Neuronal stem cell (in vitro differentiated cells): ENCODE measurements around the gene RABGGTB.
"Not testable (repeated sequence)": the region's sequence is repeated elsewhere in the genome, so short reads cannot be mapped to it uniquely, and the experiment has no call there.

Source experiments
- DNase-seq: peaks from one replicate; pipeline ENCODE4 v3.0.0-alpha.2; 2013; ENCODE audit warnings: low spot score
- H2AFZ ChIP-seq: one replicate; pipeline ENCODE4 v1.6.1; 2013; ENCODE audit warnings: mild to moderate bottlenecking, low read length, inconsistent platforms
- H2AK5ac ChIP-seq: 2 replicates; pipeline ENCODE4 v1.6.1; 2013; ENCODE audit warnings: low read depth, mild to moderate bottlenecking, inconsistent platforms, low read length, moderate library complexity, mixed read lengths
- H2BK120ac ChIP-seq: 2 replicates; pipeline ENCODE4 v1.6.1; 2013; ENCODE audit warnings: low read depth, mild to moderate bottlenecking, inconsistent platforms, low read length, moderate library complexity, mixed read lengths
- H2BK12ac ChIP-seq: one replicate; pipeline ENCODE4 v1.6.1; 2013; ENCODE audit warnings: low read length, inconsistent platforms
- H2BK15ac ChIP-seq: 2 replicates; pipeline ENCODE4 v1.6.1; 2013; ENCODE audit warnings: mild to moderate bottlenecking, low read length, inconsistent platforms, mixed read lengths
- H2BK5ac ChIP-seq: one replicate; pipeline ENCODE4 v1.6.1; 2013; ENCODE audit warnings: inconsistent platforms, mild to moderate bottlenecking, low read length, moderate library complexity
- H3K14ac ChIP-seq: one replicate; pipeline ENCODE4 v1.6.1; 2013; ENCODE audit warnings: low read length, inconsistent platforms
- H3K18ac ChIP-seq: 2 replicates; pipeline ENCODE4 v1.6.1; 2013; ENCODE audit warnings: low read length, inconsistent platforms
- H3K23ac ChIP-seq: 2 replicates; pipeline ENCODE4 v1.6.1; 2013; ENCODE audit warnings: low read depth, mild to moderate bottlenecking, mixed read lengths, low read length, inconsistent platforms; ENCODE audit not compliant: poor library complexity
- H3K27ac ChIP-seq: replicated peaks from 3 replicates; pipeline ENCODE4 v1.5.1; 2013; ENCODE audit warnings: low read length, inconsistent platforms
- H3K27me3 ChIP-seq, 3 experiments: 2 replicates each; pipeline ENCODE4 v1.6.1; 2013; ENCODE audit warnings: low read length in 3 of 3, mild to moderate bottlenecking in 2 of 3, inconsistent platforms in 1 of 3, low read depth in 1 of 3, mixed read lengths in 1 of 3, moderate library complexity in 1 of 3; ENCODE audit not compliant: control insufficient read depth in 3 of 3, insufficient read depth in 3 of 3
- H3K36me3 ChIP-seq, 2 donors: replicated peaks in 1 of 2; 2 replicates each; pipeline ENCODE4 v1.6.1; 2013; ENCODE audit warnings: low read length in 2 of 2; ENCODE audit not compliant: control insufficient read depth in 2 of 2, insufficient read depth in 2 of 2
- H3K4ac ChIP-seq: 2 replicates; pipeline ENCODE4 v1.6.1; 2013; ENCODE audit warnings: inconsistent platforms, mild to moderate bottlenecking, low read length, moderate library complexity
- H3K4me1 ChIP-seq, 2 donors: 1 replicate in 1 of 2; 2 replicates in 1 of 2; pipeline ENCODE4 v1.6.1; 2013; ENCODE audit warnings: low read length in 2 of 2, low read depth in 1 of 2; ENCODE audit not compliant: control insufficient read depth in 2 of 2, insufficient read depth in 1 of 2
- H3K4me2 ChIP-seq: one replicate; pipeline ENCODE4 v1.6.1; 2013; ENCODE audit warnings: mild to moderate bottlenecking, low read length, inconsistent platforms; ENCODE audit not compliant: insufficient read depth, poor library complexity, severe bottlenecking
- H3K4me3 ChIP-seq, 2 donors: 2 replicates each; pipeline ENCODE4 v1.5.1; 2013; ENCODE audit warnings: low read length in 2 of 2, mild to moderate bottlenecking in 2 of 2, inconsistent platforms in 1 of 2, moderate library complexity in 1 of 2
- H3K79me1 ChIP-seq: one replicate; pipeline ENCODE4 v1.6.1; 2013; ENCODE audit warnings: low read depth, mild to moderate bottlenecking, inconsistent platforms, low read length, moderate library complexity
- H3K9ac ChIP-seq: one replicate; pipeline ENCODE4 v1.6.1; 2013; ENCODE audit warnings: mild to moderate bottlenecking, low read depth, low read length, inconsistent platforms; ENCODE audit not compliant: poor library complexity
- H3K9me3 ChIP-seq, 2 donors: replicated peaks in 1 of 2; 2 replicates each; pipeline versions ENCODE3 to v1.6.1; 2013; ENCODE audit warnings: low read length in 2 of 2, mild to moderate bottlenecking in 2 of 2, inconsistent platforms in 1 of 2, low read depth in 1 of 2, mixed read lengths in 1 of 2, moderate library complexity in 1 of 2; ENCODE audit not compliant: control insufficient read depth in 2 of 2, insufficient read depth in 1 of 2
- H4K8ac ChIP-seq: one replicate; pipeline ENCODE4 v1.6.1; 2013; ENCODE audit warnings: low read depth, mild to moderate bottlenecking, inconsistent platforms, low read length, moderate library complexity
- H4K91ac ChIP-seq: one replicate; pipeline ENCODE4 v1.6.1; 2013; ENCODE audit warnings: low read length, low read depth, mild to moderate bottlenecking, inconsistent platforms; ENCODE audit not compliant: poor library complexity
- WGBS, 2 donors: extraction: QIAGEN DNeasy Blood & Tissue Kit; methylation state at CpG; one replicate each; pipeline ENCODE4 v1.1.7; 2013; ENCODE audit warnings: missing lambda C conversion rate in 2 of 2, mixed read lengths in 1 of 2; ENCODE audit not compliant: insufficient read length in 2 of 2, insufficient replicate concordance in 1 of 2; ENCODE audit errors: extremely low coverage in 2 of 2; 5-methylcytosine and 5-hydroxymethylcytosine counted together

Gene RABGGTB

GRCh38 chr1:75780183-75780582, 5.9 kb upstream of the RABGGTB start:
- not testable (repeated sequence) for H4K91ac ChIP-seq, H3K23ac ChIP-seq, H2BK5ac ChIP-seq, H2AFZ ChIP-seq, H3K4me2 ChIP-seq, H3K4ac ChIP-seq, H4K8ac ChIP-seq, H3K9ac ChIP-seq, H3K27me3 ChIP-seq, H3K18ac ChIP-seq, H2BK12ac ChIP-seq, H3K4me3 ChIP-seq, DNase-seq, H3K36me3 ChIP-seq, H3K14ac ChIP-seq, H2BK15ac ChIP-seq, H3K4me1 ChIP-seq, H2BK120ac ChIP-seq, H3K27ac ChIP-seq, H3K79me1 ChIP-seq, H2AK5ac ChIP-seq
- H3K9me3 ChIP-seq = peaks cover 0 to 16% of the 10 kb centered on the region in 2 donors
- no CpG with 5 or more reads among the region's 4 CpGs for WGBS, 2 donors

GRCh38 chr1:75783920-75784319, 2.1 kb upstream of the RABGGTB start:
- H2AK5ac ChIP-seq, H3K23ac ChIP-seq, H3K14ac ChIP-seq, H3K27ac ChIP-seq, H3K4me3 ChIP-seq, H2BK120ac ChIP-seq, H3K79me1 ChIP-seq, H2BK15ac ChIP-seq, H2AFZ ChIP-seq, H4K8ac ChIP-seq, H2BK12ac ChIP-seq, H3K9ac ChIP-seq, H4K91ac ChIP-seq, H3K4ac ChIP-seq, H3K4me2 ChIP-seq, H2BK5ac ChIP-seq, H3K9me3 ChIP-seq, DNase-seq, H3K18ac ChIP-seq, H3K27me3 ChIP-seq: not testable (repeated sequence)
- peaks cover 2 to 12% of the 10 kb centered on the region in 2 donors for H3K4me1 ChIP-seq
- WGBS, 2 donors = no CpG with 5 or more reads among the region's 4 CpGs
- H3K36me3 ChIP-seq = peaks cover 0 to 20% of the 10 kb centered on the region in 2 donors

GRCh38 chr1:75785320-75785982, 605 bp upstream of the RABGGTB start:
- Histone ChIP-seq H3K27ac (no peak overlapping the region), H2AFZ (peak overlapping the region; percentile 85)
- WGBS, 2 donors = no CpG with 5 or more reads among the region's 9 CpGs

GRCh38 chr1:75786901-75787493, 941 bp downstream of the RABGGTB start:
- Histone ChIP-seq H3K27ac (no peak overlapping the region), H3K14ac (no peak overlapping the region)

More at GRCh38 chr1:75785320-75785982, 605 bp upstream of the RABGGTB start:
- Histone ChIP-seq H2BK120ac (no peak overlapping the region), H3K4me2 (peak overlapping the region; percentile 48), H3K4me3 (peak overlapping the region; percentile 76 to 78), H2BK15ac (no peak overlapping the region), H3K14ac (no peak overlapping the region), H3K36me3 (peaks cover 2 to 35% of the 10 kb centered on the region in 2 donors), H3K9ac (no peak overlapping the region), H3K27me3 (no peaks in the 10 kb centered on the region), H3K4me1 (peaks cover 2 to 14% of the 10 kb centered on the region in 2 donors), H3K79me1 (no peaks in the 10 kb centered on the region), H3K9me3 (no peaks in the 10 kb centered on the region), H3K23ac (no peak overlapping the region), H2BK5ac (no peak overlapping the region), H4K91ac (no peak overlapping the region), H2AK5ac (no peak overlapping the region), H2BK12ac (no peak overlapping the region), H3K4ac (no peak overlapping the region), H4K8ac (no peak overlapping the region), H3K18ac (no peak overlapping the region)
- DNase-seq = no peak

More at GRCh38 chr1:75786901-75787493, 941 bp downstream of the RABGGTB start:
- Histone ChIP-seq H3K27me3 (no peaks in the 10 kb centered on the region), H2AFZ (no peak overlapping the region), H2BK120ac (no peak overlapping the region), H2BK12ac (no peak overlapping the region), H2BK5ac (no peak overlapping the region), H3K79me1 (no peaks in the 10 kb centered on the region), H4K8ac (no peak overlapping the region), H3K4ac (no peak overlapping the region), H3K4me2 (peak overlapping the region; percentile 39), H3K4me3 (peak overlapping the region; percentile 71 to 78), H3K23ac (no peak overlapping the region), H3K18ac (no peak overlapping the region), H2BK15ac (no peak overlapping the region), H3K9me3 (no peaks in the 10 kb centered on the region), H3K4me1 (peaks cover 2 to 14% of the 10 kb centered on the region in 2 donors), H3K9ac (no peak overlapping the region), H3K36me3 (peaks cover 6 to 51% of the 10 kb centered on the region in 2 donors), H4K91ac (no peak overlapping the region), H2AK5ac (no peak overlapping the region)
- no peak for DNase-seq
- no CpG with 5 or more reads among the region's 10 CpGs for WGBS, 2 donors
